H54 (cell line): ENCODE results near the gene DCDC2.
A peak's percentile ranks its signal among the peaks of the same experiment; 100 is the strongest.
"Not testable (repeated sequence)": the region's sequence is repeated elsewhere in the genome, so short reads cannot be mapped to it uniquely, and the experiment has no call there.

Source experiments
- DNase-seq: peaks from one replicate; pipeline ENCODE4 v3.0.0; 2011; ENCODE audit warnings: low spot score, mixed read lengths; ENCODE audit not compliant: insufficient read length
- FAIRE-seq: peaks from 3 replicates; lab custom pipeline; 2011; peaks lifted over from hg19 to GRCh38; lab: Jason Lieb, UNC
- POLR2A ChIP-seq: IDR thresholded peaks from 2 replicates; pipeline ENCODE4 v1.6.1; 2011; ENCODE audit warnings: low read depth, mild to moderate bottlenecking, low read length

DCDC2 gene

DNA sequence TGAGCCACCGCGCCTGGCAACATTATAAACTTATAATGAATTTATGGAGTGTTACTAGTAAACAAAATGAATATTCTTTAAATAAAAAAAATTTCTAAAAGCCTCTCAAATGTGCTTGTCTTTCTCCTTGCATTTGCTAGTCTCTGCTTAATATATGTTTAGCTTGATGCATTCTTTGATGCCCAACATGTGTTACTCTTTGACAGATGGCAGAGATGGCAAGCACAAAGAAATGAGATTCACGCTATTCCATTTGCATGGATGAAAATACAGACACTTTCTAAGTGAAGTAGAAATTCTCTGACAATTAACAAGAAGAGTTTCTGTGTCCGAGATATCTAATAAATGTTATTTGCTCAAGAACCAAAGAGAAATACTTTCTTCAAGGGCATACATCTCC, 30.1 kb downstream of the DCDC2 start:
- FAIRE-seq = no peak
- no peak for TF ChIP-seq POLR2A
- DNase-seq = no peak

DNA sequence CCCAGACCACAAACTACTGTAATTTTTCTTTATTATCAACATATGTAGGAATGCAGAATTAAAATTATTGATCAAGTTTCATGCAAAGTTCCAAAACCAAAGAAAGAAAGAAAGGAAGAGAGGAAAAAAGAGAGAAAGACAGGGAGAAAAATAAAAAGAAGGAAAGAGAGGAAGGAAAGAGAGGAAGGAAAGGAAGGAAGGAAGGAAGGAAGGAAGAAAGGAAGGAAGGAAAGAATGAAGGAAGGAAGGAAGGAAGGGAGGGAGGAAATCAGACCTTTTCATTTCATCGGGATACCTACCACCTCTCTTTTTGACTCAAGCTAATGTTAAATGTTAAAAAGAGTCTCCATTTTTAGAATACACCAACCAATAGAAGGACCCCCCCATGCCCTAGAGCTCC, 31.9 kb downstream of the DCDC2 start:
- DNase-seq (no peak), FAIRE-seq (no peak)
- no peak for TF ChIP-seq POLR2A

DNA sequence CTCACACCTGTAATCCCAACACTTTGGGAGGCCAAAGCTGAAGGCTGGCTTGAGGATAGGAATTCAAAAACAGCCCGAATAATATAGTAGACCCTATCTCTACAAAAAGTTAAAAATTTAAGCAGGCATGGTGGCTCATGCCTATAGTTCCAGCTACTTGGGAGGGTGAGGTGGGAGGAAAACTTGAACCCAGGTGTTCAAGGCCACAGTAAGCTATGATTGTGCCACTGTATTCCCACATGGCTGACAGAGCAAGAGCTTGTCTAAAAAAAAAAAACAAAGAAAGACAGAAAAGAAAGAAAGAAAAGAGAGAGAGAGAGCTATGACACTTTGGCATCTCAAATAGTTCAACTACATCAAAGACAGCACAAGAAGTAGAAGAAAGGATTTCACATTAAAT, 33.2 kb downstream of the DCDC2 start:
- no peak for TF ChIP-seq POLR2A
- no peak for FAIRE-seq
- no peak for DNase-seq

DNA sequence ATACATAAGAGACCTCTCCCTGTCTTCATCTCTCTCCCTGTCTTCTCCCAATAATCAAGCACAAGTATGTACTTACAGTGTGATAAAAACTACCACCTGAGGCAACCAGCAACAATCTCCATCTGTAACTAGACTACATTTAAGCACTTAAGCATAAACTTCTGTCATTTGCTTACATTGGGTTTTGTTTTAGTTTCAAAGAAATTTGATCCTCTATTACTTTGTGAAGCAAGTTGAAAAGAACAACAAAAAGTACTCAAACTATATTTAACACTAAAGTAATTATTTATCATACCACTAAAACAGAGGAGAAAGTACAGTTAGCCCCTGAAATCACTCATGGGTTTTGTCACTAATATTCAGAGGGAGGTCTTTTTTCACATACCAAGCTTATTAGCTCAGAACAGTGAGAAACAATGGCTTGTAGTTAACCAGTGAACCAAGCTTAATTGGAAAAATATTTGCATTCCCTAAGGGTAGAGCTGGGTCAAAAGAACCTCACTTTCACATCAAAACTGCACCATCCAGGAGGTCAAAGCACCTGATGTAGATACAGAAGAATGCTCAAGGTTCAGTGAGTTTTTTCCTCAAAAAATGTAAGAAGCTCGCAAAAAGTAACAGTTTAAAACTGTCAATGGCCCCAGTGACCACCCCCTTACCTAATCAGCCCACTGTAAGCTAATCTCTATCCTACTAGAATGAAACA, 34.1 kb downstream of the DCDC2 start:
- DNase-seq (no peak), FAIRE-seq (peak; percentile 95)
- TF ChIP-seq POLR2A = no peak

DNA sequence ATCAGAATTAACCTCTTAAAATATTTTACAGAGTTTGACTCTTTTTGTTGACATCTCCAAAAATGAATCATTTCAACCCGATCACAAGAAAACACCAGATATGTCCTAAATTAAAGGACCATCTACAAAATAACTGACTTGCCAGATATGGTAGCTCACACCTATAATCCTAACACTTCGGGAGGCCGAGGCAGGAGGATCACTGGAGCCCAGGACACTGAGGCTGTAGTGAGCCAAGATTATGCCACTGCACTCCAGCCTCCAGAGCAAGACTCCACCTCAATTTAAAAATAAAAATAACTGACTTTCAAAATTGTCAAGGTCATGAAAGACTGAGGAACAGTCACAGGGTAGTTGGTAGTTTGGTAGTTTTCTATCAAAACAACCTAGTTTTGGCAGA, 34.9 kb downstream of the DCDC2 start:
- FAIRE-seq (no peak), DNase-seq (no peak)
- no peak for TF ChIP-seq POLR2A

DNA sequence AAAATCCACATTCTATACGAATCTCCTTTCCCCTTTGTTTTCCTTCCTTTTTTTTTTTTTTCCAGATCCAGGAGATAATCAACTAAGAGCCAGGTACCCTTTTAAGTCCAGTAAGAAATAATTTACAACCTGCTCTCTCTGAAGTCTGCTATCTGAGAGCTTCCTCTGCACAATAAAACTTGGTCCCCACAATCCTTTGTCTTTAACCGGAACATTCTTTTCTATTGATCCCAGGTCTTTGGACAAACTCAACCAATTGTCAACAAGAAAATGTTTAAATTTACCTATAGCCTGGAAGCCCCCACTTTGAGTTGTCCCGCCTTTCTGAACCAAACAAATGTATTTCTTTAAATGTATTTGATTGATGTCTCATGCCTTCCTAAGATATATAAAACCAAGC, 35.4 kb downstream of the DCDC2 start:
- not testable (repeated sequence) for DNase-seq
- peak; percentile 30 for FAIRE-seq

DNA sequence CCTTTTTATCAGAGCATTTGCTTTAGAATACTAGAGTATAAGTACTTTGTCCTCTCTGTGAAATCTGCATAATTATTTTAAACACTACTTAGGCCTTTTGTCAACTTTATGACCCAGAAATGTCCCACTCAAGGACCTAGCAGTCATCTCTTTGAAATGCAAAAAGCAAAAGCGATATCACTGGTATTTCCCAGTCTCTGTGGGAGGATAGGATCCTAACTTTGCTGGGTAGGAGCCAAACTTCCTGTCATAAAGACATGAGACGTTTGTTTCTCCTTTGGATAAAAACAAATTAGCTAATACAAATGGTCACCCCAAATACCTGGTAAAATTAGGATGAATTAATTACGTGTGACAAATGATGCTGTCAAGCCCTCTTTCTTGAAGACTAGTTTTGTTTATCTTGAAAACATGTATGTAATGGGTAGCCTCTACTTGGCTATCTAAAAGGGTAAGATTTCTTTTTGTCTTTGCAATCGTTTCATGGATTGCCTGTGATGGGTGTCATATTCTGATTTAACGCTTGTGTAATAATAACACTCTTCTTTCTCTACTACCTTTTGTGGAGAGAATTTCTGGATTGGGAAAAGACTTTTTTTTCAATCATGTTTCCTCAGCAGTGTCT, 36.2 kb downstream of the DCDC2 start:
- DNase-seq (no peak), FAIRE-seq (peak; percentile 78)

DNA sequence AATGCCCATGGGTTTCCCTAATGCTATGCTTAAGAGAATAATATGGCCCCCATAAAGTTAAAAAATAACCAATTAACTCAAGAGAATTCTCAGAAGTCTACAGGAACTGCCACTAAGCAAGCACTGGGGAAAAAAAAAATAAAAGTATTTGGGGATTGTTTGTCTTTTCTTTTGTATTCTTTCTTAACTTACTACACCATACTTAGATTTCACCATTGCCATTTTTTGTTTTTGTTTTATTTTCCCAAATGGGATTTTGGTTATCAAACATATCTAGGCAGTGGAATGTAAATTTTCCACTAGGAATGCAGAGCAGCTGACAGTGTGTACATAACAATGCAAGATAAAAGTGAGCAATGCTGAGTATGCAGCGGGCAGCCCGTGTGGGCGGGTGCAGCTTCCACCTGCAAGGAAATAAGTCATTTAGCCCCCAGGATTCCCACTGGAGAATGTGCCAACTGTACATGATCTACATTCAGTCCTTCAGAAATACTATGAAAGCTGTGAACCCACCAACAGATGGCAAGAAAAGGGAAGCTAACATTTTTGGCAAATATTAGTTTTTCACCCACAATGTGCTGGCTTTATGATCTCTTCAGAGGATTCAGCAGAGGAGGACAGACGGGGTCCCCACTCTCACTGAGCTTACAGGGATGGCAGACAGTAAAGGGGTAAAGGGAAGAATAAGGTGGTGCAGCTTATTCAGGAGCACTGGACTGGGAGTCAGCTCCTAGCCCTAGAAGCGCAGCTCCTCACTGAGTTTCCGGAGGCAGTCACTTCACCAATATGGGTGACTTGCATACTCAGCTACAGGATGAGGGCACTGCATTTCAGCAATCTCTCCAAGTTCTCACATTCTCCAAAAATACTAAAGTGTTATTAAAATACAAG, 44.4 kb downstream of the DCDC2 start:
- TF ChIP-seq POLR2A = no peak
- FAIRE-seq (peak; percentile 98), DNase-seq (peak; percentile 17)

More for the DNA sequence above, 36.2 kb downstream of the DCDC2 start:
- TF ChIP-seq POLR2A = no peak

DNA sequence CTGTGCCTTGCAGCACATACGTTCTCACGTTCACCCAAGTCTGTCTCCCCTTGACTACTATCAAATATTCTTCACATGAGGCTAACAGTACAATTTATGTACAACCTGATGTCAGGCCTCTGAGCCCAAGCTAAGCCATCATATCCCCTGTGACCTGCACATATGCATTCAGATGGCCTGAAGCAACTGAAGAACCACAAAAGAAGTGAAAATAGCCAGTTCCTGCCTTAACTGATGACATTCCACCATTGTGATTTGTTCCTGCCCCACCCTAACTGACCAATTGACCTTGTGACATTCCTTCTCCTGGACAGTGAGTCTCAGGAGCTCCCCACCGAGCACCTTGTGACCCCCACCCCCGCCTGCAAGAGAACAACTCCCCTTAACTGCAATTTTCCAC, 46.1 kb downstream of the DCDC2 start:
- DNase-seq, FAIRE-seq: not testable (repeated sequence)

DNA sequence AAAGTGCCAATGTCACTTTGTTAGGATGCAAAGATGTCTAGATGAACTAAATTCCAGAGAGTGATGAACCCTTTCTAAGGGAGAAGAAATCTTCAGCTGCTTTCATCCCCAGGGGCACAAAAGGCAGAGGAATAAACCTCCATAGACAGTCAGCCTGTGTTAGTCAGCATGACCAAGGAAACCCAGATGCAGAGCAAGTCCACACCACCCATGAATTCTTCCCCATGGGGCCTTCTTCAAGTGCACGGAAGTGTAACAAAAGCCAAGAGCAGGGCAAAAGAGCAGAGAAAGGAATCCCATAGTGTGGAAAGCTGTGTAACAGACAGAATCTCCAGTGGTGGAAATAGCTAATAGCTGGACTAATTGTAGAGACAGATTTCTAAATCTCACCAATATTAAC, 50.0 kb downstream of the DCDC2 start:
- DNase-seq = no peak
- TF ChIP-seq POLR2A = no peak
- FAIRE-seq = peak; percentile 11

DNA sequence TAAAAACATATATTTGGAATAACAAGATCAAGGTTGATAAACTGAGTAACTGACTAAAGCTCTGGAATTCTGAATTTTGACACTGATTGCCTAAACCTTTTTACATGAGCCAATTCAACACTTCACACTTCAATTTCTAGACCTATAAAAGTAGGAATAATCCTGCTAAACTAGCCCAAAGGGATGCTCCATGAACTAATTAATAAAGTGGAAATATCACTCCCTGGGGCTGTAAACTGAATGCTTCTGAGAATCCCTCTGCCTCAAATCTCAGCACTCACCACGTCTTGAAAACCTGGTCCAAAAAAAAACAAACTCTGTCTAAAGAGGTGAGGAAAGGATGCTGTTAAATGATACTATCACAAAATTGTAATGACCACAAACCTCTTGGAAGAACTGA, 50.9 kb downstream of the DCDC2 start:
- DNase-seq (no peak), FAIRE-seq (no peak)
- TF ChIP-seq POLR2A = no peak

DNA sequence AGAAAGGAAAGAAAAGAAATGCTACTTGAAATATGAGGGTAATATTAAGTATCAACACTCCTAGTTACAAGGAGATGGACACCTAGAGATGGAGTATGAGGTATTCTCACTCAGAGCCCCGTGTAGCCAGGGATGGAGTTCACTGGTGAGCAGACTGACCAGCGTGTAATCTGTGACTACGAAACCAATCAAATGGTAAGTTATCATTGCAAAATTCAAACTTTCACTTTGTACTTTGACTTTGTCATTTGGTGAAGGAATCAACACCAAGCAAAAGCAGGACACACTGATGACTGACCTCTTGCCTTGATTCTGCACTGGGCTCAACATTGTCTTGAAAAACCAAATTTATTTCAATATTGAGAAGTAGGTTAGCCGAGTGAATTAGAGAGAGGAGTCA, 51.8 kb downstream of the DCDC2 start:
- no peak for FAIRE-seq
- no peak for DNase-seq
- TF ChIP-seq POLR2A = no peak

DNA sequence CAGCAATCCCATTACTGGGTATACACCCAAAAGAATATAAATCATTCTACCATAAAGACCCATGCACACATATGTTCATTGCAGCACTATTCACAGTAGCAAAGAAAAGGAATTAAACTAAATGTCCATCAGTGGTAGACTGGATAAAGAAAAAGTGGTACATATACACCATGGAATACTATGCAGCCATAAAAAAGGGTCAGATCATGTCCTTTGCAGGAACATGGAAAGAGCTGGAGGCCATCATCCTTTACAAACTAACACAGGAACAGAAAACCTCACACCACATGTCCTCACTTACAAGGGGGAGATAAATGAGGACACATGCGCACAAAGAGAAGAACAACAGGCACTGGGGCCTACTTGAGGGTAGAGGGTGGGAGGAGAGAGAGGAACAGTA, 60.9 kb downstream of the DCDC2 start:
- FAIRE-seq (no peak), DNase-seq (no peak)
- TF ChIP-seq POLR2A = no peak

DNA sequence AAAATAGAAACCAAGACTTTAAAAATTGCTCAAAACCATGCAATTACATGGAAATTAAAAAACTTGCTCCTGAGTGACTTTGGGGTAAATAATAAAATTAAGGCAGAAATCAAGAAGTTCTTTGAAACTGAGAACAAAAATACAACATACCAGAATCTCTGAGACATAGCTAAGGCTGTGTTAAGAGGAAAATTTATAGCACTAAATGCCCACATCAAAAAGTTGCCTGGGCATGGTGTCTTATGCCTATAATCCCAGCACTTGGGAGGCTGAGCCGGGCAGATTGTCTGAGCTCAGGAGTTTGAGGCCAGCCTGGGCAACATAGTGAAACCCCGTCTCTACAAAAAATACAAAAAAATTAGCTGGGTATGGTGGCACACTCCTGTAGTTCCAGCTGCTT, 64.0 kb downstream of the DCDC2 start:
- not testable (repeated sequence) for FAIRE-seq, DNase-seq
